ENCODE data around the gene SKAP2.
A peak's percentile ranks its signal among the peaks of the same experiment; 100 is the strongest.

The SKAP2 gene

DNA sequence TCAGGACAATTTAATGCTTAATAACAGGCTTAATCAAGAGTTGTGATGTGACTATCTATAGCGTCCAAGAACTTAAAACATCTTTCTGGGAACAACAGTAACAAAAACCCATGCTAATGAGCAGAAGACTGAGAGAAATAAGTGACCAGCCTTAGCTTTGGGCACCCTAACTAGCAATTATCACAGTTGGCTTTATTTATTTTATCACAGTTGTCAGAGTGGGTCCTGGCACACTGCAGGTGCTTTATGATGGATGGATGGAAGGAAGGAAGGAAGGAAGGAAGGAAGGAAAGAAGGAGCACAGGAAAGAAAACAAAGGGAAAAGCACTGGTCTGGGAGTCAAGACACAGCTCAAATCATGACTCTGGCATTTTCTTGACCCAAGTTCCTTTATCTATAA is 181.1 kb downstream of the SKAP2 start:
- TF ChIP-seq RAD21 (IDR thresholded peaks at IDR 0.05; ENCODE audit: low read depth) (no peak), NFIC (IDR thresholded peaks at IDR 0.05) (no peak), YY1 (IDR thresholded peaks at IDR 0.05; ENCODE audit: low read depth) (no peak)

DNA sequence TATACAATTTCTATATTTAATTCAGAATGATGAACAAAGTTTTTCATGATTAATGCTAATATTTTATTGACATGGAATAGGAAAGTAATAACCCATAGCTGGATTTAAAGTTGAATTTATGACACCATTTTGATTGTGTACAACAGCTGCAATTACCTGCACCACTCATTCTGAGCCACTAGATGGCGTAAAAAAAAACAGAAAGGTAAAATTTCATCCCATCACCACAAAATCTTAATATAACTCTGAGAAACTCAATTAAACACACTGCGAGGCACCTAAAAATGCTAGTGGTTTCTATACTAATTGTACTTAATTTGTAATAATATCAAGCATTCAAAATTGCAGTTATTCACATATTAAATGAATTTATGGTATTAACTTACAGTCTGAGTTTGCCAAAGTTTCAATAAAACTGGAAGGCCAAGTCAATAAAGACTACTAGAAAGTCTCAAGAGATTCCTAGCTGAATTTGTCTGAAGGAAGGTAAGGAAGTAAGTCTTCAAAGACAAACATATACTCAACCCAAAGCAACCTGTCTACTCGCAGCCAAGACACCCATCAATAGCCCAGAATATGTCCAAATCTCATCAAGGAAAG is 182.5 kb downstream of the SKAP2 start:
- TF ChIP-seq, protein P1, sequence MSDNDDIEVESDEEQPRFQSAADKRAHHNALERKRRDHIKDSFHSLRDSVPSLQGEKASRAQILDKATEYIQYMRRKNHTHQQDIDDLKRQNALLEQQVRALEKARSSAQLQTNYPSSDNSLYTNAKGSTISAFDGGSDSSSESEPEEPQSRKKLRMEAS (IDR thresholded peaks at IDR 0.05), result no peak
- TF ChIP-seq FOXM1 (IDR thresholded peaks at IDR 0.05; ENCODE audit: borderline replicate concordance, low read depth) (no peak), RAD21 (IDR thresholded peaks at IDR 0.05; ENCODE audit: low read depth) (peak; percentile 44), ZBTB7A (IDR thresholded peaks at IDR 0.05; ENCODE audit: low read depth) (no peak)

DNA sequence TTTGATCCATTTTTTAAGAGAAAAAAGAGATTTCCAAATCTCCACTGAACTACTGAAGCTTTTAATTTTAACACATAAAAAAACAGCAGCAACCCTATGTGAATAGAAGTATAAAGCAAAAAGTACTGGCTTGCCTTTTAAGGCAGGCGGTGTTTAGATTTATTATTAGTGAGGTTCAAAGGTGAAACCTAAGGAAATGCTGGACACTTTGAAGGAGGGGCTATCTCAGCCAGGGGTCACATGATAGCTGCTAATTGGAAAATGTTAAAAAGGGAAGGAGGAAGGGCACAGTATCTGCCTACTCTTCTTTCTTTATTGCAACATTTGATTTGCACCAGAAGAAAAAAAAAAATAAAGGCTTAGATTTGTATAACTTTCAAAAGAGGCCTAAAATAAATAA is 183.8 kb downstream of the SKAP2 start:
- TF ChIP-seq, protein P2, sequence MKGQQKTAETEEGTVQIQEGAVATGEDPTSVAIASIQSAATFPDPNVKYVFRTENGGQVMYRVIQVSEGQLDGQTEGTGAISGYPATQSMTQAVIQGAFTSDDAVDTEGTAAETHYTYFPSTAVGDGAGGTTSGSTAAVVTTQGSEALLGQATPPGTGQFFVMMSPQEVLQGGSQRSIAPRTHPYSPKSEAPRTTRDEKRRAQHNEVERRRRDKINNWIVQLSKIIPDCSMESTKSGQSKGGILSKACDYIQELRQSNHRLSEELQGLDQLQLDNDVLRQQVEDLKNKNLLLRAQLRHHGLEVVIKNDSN (IDR thresholded peaks at IDR 0.05), result no peak
- TF ChIP-seq, protein P1 (IDR thresholded peaks at IDR 0.05), result no peak
- TF ChIP-seq TEAD4 (IDR thresholded peaks at IDR 0.05) (no peak), TAF1 (IDR thresholded peaks at IDR 0.05; ENCODE audit: low read depth) (no peak), FOXM1 (IDR thresholded peaks at IDR 0.05; ENCODE audit: borderline replicate concordance, low read depth) (no peak), RAD21 (IDR thresholded peaks at IDR 0.05; ENCODE audit: low read depth) (no peak), ZBTB7A (IDR thresholded peaks at IDR 0.05; ENCODE audit: low read depth) (no peak)

DNA sequence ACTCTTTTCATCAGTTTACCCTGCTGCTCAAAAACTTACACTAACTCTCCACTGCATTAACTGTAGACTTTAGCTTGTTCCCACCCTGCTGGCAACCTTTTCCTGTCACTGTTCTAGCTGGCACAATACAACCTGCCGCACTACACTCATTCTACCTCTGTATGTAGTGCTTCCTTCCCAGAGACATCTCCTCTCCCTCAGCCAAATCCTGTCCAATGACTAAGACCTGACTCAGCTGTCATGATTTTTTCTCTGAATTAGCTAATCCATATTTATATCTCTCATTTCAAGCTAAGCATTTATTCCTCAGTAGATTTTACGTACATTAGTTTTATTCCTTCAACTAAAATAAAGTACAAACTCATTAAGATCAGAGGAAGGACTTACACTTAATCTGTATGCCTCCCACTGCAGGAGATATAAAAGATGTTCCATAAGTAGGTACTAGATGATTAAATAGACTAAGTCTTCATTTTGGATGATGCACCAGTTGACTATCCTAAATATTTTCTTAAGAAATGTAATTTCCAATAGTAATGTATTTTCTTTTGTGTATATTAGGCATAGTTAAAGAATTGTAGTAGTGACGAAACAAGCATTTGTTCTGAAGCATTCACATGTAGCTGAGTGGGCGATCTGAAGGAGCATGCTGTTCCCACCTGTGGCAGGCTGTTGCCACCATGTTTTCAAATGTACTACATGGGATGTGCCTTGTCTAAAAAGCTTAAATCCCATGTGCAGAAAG is 189.1 kb downstream of the SKAP2 start:
- TF ChIP-seq, protein P1 (IDR thresholded peaks at IDR 0.05), result no peak
- no peak for TF ChIP-seq CREB1 (IDR thresholded peaks at IDR 0.05; ENCODE audit: low read depth)
- TF ChIP-seq TEAD4 (IDR thresholded peaks at IDR 0.05), result no peak
- TF ChIP-seq CEBPB (IDR thresholded peaks at IDR 0.05), result no peak
- TF ChIP-seq RAD21 (IDR thresholded peaks at IDR 0.05; ENCODE audit: low read depth), result no peak
- TF ChIP-seq FOXM1 (IDR thresholded peaks at IDR 0.05; ENCODE audit: borderline replicate concordance, low read depth), result no peak

DNA sequence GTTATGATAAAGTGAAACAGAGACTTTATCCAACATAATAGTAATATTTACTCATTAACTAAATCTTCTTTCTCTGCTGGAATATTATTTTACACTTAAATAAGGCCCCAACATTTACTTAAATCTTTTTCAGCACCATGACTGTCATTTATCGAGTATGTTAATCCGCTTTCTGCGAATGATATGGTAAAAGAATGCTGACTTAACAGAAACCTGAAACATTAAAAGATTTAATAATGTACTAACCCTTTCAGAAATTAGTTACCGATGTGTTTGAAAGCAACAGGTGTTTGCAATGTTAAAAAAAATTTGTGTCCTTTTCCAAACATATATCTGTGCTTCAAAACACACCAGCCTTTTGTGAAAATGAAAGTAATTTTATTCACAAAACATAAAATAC is 190.5 kb downstream of the SKAP2 start:
- TF ChIP-seq RAD21 (IDR thresholded peaks at IDR 0.05; ENCODE audit: low read depth), result no peak
- TF ChIP-seq YY1 (IDR thresholded peaks at IDR 0.05; ENCODE audit: low read depth), result no peak
- TF ChIP-seq CREB1 (IDR thresholded peaks at IDR 0.05; ENCODE audit: low read depth), result no peak
- TF ChIP-seq NFIC (IDR thresholded peaks at IDR 0.05), result no peak

DNA sequence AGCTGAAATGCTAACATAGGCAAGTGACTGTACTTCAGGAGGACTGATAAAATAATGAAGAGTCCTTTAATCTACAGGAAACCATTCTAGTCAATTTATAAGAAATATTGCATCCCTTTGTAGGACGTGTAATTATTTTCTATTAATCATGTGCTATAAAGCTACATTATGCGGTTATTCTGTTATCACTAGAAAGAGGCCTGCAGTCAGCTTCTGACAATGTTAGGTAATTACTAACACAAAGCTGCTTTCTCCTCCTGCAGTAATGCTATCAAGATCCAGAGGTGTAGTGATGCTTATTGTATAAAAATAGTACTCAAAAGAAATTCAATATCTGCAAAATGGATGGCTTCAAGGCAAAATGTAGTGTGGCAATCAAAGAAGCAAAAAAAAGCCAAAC is 191.1 kb downstream of the SKAP2 start:
- TF ChIP-seq TEAD4 (IDR thresholded peaks at IDR 0.05), result no peak
- TF ChIP-seq FOXM1 (IDR thresholded peaks at IDR 0.05; ENCODE audit: borderline replicate concordance, low read depth), result no peak
- TF ChIP-seq EGR1 (IDR thresholded peaks at IDR 0.05), result no peak
- TF ChIP-seq NFIC (IDR thresholded peaks at IDR 0.05), result no peak
- TF ChIP-seq, protein P1 (IDR thresholded peaks at IDR 0.05), result no peak
- TF ChIP-seq TAF1 (IDR thresholded peaks at IDR 0.05; ENCODE audit: low read depth), result no peak

DNA sequence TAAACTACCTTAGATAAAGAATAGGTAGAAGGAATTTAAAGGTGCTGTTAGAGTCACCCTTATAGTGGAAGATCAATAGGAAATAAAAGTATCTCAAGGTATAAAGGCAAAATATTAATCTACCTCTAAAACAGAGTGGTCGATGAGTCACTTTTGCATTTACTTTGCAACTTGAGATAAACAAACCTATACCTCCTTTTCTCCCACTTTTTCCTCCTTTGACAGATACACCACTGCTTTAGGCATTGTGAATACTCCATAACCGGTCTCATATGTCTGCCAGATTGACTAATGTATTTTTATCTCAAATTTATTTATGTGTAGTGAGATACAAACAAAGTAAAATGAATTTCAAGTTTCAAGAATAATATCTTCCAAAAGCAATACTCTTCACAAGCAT is 193.5 kb downstream of the SKAP2 start:
- no peak for TF ChIP-seq TCF12 (IDR thresholded peaks at IDR 0.05; ENCODE audit: low read depth)

DNA sequence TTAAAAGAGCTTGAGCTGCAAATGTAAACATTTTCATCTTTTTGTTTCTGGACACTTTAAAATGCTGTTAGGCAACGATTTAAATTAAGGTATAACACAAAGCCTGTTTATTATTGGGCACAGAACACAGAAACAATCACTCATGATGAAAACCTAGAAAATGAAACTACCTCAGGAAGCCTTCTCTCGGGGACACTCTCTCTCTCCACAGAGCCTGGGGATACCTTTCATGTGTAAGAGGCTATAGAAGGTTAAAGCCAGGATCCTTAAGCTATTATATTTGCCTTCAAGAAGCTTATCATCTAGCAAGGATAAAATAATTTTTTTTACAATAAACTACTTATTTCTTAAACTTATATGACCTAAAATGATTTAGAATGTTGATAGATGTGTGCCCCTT is 194.1 kb downstream of the SKAP2 start:
- TF ChIP-seq YY1 (IDR thresholded peaks at IDR 0.05; ENCODE audit: low read depth), result no peak
- TF ChIP-seq TEAD4 (IDR thresholded peaks at IDR 0.05), result no peak
- TF ChIP-seq TAF1 (IDR thresholded peaks at IDR 0.05; ENCODE audit: low read depth), result no peak
- TF ChIP-seq EGR1 (IDR thresholded peaks at IDR 0.05), result no peak
- TF ChIP-seq, protein P3, sequence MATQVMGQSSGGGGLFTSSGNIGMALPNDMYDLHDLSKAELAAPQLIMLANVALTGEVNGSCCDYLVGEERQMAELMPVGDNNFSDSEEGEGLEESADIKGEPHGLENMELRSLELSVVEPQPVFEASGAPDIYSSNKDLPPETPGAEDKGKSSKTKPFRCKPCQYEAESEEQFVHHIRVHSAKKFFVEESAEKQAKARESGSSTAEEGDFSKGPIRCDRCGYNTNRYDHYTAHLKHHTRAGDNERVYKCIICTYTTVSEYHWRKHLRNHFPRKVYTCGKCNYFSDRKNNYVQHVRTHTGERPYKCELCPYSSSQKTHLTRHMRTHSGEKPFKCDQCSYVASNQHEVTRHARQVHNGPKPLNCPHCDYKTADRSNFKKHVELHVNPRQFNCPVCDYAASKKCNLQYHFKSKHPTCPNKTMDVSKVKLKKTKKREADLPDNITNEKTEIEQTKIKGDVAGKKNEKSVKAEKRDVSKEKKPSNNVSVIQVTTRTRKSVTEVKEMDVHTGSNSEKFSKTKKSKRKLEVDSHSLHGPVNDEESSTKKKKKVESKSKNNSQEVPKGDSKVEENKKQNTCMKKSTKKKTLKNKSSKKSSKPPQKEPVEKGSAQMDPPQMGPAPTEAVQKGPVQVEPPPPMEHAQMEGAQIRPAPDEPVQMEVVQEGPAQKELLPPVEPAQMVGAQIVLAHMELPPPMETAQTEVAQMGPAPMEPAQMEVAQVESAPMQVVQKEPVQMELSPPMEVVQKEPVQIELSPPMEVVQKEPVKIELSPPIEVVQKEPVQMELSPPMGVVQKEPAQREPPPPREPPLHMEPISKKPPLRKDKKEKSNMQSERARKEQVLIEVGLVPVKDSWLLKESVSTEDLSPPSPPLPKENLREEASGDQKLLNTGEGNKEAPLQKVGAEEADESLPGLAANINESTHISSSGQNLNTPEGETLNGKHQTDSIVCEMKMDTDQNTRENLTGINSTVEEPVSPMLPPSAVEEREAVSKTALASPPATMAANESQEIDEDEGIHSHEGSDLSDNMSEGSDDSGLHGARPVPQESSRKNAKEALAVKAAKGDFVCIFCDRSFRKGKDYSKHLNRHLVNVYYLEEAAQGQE (IDR thresholded peaks at IDR 0.05; ENCODE audit: low read depth), result no peak
- TF ChIP-seq, protein P2 (IDR thresholded peaks at IDR 0.05), result no peak
- TF ChIP-seq FOXM1 (IDR thresholded peaks at IDR 0.05; ENCODE audit: borderline replicate concordance, low read depth), result no peak
- TF ChIP-seq, protein P1 (IDR thresholded peaks at IDR 0.05), result no peak
- no peak for TF ChIP-seq CREB1 (IDR thresholded peaks at IDR 0.05; ENCODE audit: low read depth)
- TF ChIP-seq TCF12 (IDR thresholded peaks at IDR 0.05; ENCODE audit: low read depth), result no peak
- TF ChIP-seq EP300 (IDR thresholded peaks at IDR 0.05; ENCODE audit: borderline replicate concordance), result no peak
- no peak for TF ChIP-seq RAD21 (IDR thresholded peaks at IDR 0.05; ENCODE audit: low read depth)
- no peak for TF ChIP-seq CEBPB (IDR thresholded peaks at IDR 0.05)
- no peak for TF ChIP-seq NFIC (IDR thresholded peaks at IDR 0.05)
- TF ChIP-seq ZBTB7A (IDR thresholded peaks at IDR 0.05; ENCODE audit: low read depth), result no peak
